H9 (cell line): ENCODE results near the gene TMEM17. TPM values are rescaled to one million over a fixed set of nuclear protein-coding genes. Genes with fewer than 3 reads are reported as not detected.

Experiments used
- DNase-seq: peaks from one replicate; pipeline ENCODE4 v3.0.0-alpha.2; 2017
- H2AFZ ChIP-seq: one replicate; pipeline ENCODE4 v1.6.1; 2013; ENCODE audit warnings: mild to moderate bottlenecking, low read length, control low read depth, moderate library complexity
- H2AK5ac ChIP-seq: 2 replicates; pipeline ENCODE4 v1.6.1; 2013; ENCODE audit warnings: low read length, control low read depth, mixed read lengths; ENCODE audit not compliant: insufficient read length
- H2BK120ac ChIP-seq: one replicate; pipeline ENCODE4 v1.6.1; 2013; ENCODE audit warnings: low read depth, mild to moderate bottlenecking, low read length, control low read depth, inconsistent platforms; ENCODE audit not compliant: poor library complexity, severe bottlenecking
- H2BK12ac ChIP-seq: 2 replicates; pipeline ENCODE4 v1.6.1; 2013; ENCODE audit warnings: low read length, control low read depth, mixed read lengths, low read depth; ENCODE audit not compliant: insufficient read length
- H2BK15ac ChIP-seq: 2 replicates; pipeline ENCODE4 v1.6.1; 2013; ENCODE audit warnings: low read depth, low read length, control low read depth
- H2BK20ac ChIP-seq: one replicate; pipeline ENCODE4 v1.6.1; 2013; ENCODE audit warnings: low read depth, mild to moderate bottlenecking, low read length, control low read depth, inconsistent platforms; ENCODE audit not compliant: poor library complexity, severe bottlenecking
- H2BK5ac ChIP-seq: 2 replicates; pipeline ENCODE4 v1.6.1; 2013; ENCODE audit warnings: low read length, control low read depth, mixed read lengths; ENCODE audit not compliant: insufficient read length
- H3K14ac ChIP-seq: 2 replicates; pipeline ENCODE4 v1.6.1; 2013; ENCODE audit warnings: low read length, control low read depth; ENCODE audit not compliant: insufficient read depth
- H3K18ac ChIP-seq: 2 replicates; pipeline ENCODE4 v1.6.1; 2013; ENCODE audit warnings: low read depth, mild to moderate bottlenecking, mixed read lengths, low read length, control low read depth; ENCODE audit not compliant: insufficient read length
- H3K23ac ChIP-seq: 2 replicates; pipeline ENCODE4 v1.6.1; 2013; ENCODE audit warnings: low read length, control low read depth, mixed read lengths, low read depth; ENCODE audit not compliant: insufficient read length
- H3K23me2 ChIP-seq: 2 replicates; pipeline ENCODE4 v1.6.1; 2013; ENCODE audit warnings: low read depth, mild to moderate bottlenecking, mixed read lengths, low read length, control low read depth; ENCODE audit not compliant: insufficient read length, poor library complexity, severe bottlenecking
- H3K27ac ChIP-seq: 2 replicates; pipeline ENCODE4 v1.5.1; 2013; ENCODE audit warnings: low read length, control low read depth, mixed read lengths, low read depth; ENCODE audit not compliant: insufficient read length
- H3K27me3 ChIP-seq: 2 replicates; pipeline ENCODE4 v1.6.1; 2013; ENCODE audit warnings: low read length, control low read depth, inconsistent platforms; ENCODE audit not compliant: insufficient read depth
- H3K4ac ChIP-seq: 2 replicates; pipeline ENCODE4 v1.6.1; 2013; ENCODE audit warnings: low read depth, mild to moderate bottlenecking, control low read depth, inconsistent platforms, low read length, moderate library complexity
- H3K4me1 ChIP-seq: 2 replicates; pipeline ENCODE4 v1.6.1; 2013; ENCODE audit warnings: low read length, control low read depth, inconsistent platforms; ENCODE audit not compliant: insufficient read depth
- H3K4me2 ChIP-seq: 2 replicates; pipeline ENCODE4 v1.6.1; 2013; ENCODE audit warnings: low read length, control low read depth, mixed read lengths; ENCODE audit not compliant: insufficient read length, insufficient read depth
- H3K56ac ChIP-seq: 2 replicates; pipeline ENCODE4 v1.6.1; 2013; ENCODE audit warnings: low read depth, mild to moderate bottlenecking, mixed read lengths, low read length, control low read depth; ENCODE audit not compliant: insufficient read length
- H3K79me1 ChIP-seq: 2 replicates; pipeline ENCODE4 v1.6.1; 2013; ENCODE audit warnings: low read depth, mild to moderate bottlenecking, moderate library complexity, low read length, control low read depth, inconsistent platforms; ENCODE audit not compliant: insufficient read depth, poor library complexity, severe bottlenecking
- H3K79me2 ChIP-seq: 2 replicates; pipeline ENCODE4 v1.6.1; 2013; ENCODE audit warnings: low read length, control low read depth, inconsistent platforms; ENCODE audit not compliant: insufficient read depth
- H3K9ac ChIP-seq: 2 replicates; pipeline ENCODE4 v1.6.1; 2013; ENCODE audit warnings: low read length, control low read depth, mixed read lengths; ENCODE audit not compliant: insufficient read length; ENCODE audit errors: extremely low read depth
- H3K9me3 ChIP-seq: one replicate; pipeline ENCODE4 v1.6.1; 2013; ENCODE audit warnings: low read depth, low read length, inconsistent platforms; ENCODE audit not compliant: control insufficient read depth
- H3T11ph ChIP-seq: one replicate; pipeline ENCODE4 v1.6.1; 2013; ENCODE audit warnings: mild to moderate bottlenecking, low read length, control low read depth, inconsistent platforms
- H4K20me1 ChIP-seq: one replicate; pipeline ENCODE4 v1.6.1; 2013; ENCODE audit not compliant: control insufficient read depth, insufficient read length, insufficient read depth
- H4K5ac ChIP-seq: 2 replicates; pipeline ENCODE4 v1.6.1; 2013; ENCODE audit warnings: low read depth, mild to moderate bottlenecking, mixed read lengths, low read length, control low read depth; ENCODE audit not compliant: insufficient read length
- H4K8ac ChIP-seq: replicated peaks from 2 replicates; pipeline ENCODE4 v1.6.1; 2013; ENCODE audit warnings: low read length, control low read depth, mixed read lengths, low read depth; ENCODE audit not compliant: insufficient read length
- H4K91ac ChIP-seq: 2 replicates; pipeline ENCODE4 v1.6.1; 2013; ENCODE audit warnings: low read depth, mild to moderate bottlenecking, moderate library complexity, mixed read lengths, low read length, control low read depth; ENCODE audit not compliant: insufficient read length
- H3K27ac Mint-ChIP-seq, 3 experiments: 2 replicates in 2 of 3; 3 replicates in 1 of 3; pipeline ENCODE4 v1.8.0; 2020 to 2021; ENCODE audit warnings: mixed read lengths in 3 of 3, mild to moderate bottlenecking in 1 of 3, moderate library complexity in 1 of 3
- H3K27me3 Mint-ChIP-seq: 2 replicates; pipeline ENCODE4 v1.8.0; 2021; ENCODE audit warnings: low read depth, mild to moderate bottlenecking, moderate library complexity, mixed read lengths
- H3K36me3 Mint-ChIP-seq, 3 experiments: 2 replicates in 2 of 3; 3 replicates in 1 of 3; pipeline ENCODE4 v1.8.0; 2020 to 2021; ENCODE audit warnings: low read depth in 3 of 3, mixed read lengths in 3 of 3; ENCODE audit not compliant: insufficient read depth in 1 of 3
- H3K4me1 Mint-ChIP-seq, 2 experiments: 2 replicates each; pipeline ENCODE4 v1.8.0; 2020; ENCODE audit warnings: mixed read lengths in 2 of 2
- H3K4me3 Mint-ChIP-seq, 2 experiments: 2 replicates in 1 of 2; 3 replicates in 1 of 2; pipeline ENCODE4 v1.8.0; 2020 to 2021; ENCODE audit warnings: mild to moderate bottlenecking in 2 of 2, mixed read lengths in 2 of 2, moderate library complexity in 1 of 2
- H3K9me3 Mint-ChIP-seq, 2 experiments: 2 replicates in 1 of 2; 3 replicates in 1 of 2; pipeline ENCODE4 v1.8.0; 2020; ENCODE audit warnings: mild to moderate bottlenecking in 2 of 2, mixed read lengths in 2 of 2, moderate library complexity in 1 of 2
- CTCF ChIP-seq: fragments of 200-600 bp; sonication (generic); conservative IDR thresholded peaks from 3 replicates; pipeline ENCODE4 v1.8.0; 2021; ENCODE audit warnings: antibody characterized with exemption, mild to moderate bottlenecking
- WGBS: extraction: QIAGEN DNeasy Blood & Tissue Kit; methylation state at CpG from one replicate; pipeline ENCODE4 v1.1.7; 2013; ENCODE audit warnings: missing lambda C conversion rate, low lambda C conversion rate, mixed read lengths; ENCODE audit not compliant: insufficient read length; ENCODE audit errors: extremely low coverage; 5-methylcytosine and 5-hydroxymethylcytosine counted together
- total RNA-seq: library from RNA; stranded (reverse); gene quantifications from 2 replicates; pipeline ENCODE4 v1.2.1, GENCODE V29; 2021

Gene TMEM17
- total RNA-seq, 1 experiment from 2014 or later: 1.3 TPM

GRCh38 chr2:62485761-62486438 is 20.1 kb downstream of the TMEM17 start:
- TF ChIP-seq CTCF: no peak
- Histone ChIP-seq H4K5ac (no peak overlapping the region), H4K20me1 (no peaks in the 10 kb centered on the region), H3K23ac (no peak overlapping the region), H2AK5ac (no peak overlapping the region), H3K56ac (no peak overlapping the region), H2BK120ac (no peak overlapping the region), H3K18ac (no peak overlapping the region), H4K91ac (no peak overlapping the region), H3K27ac (no peak overlapping the region), H4K8ac (no peak overlapping the region), H3T11ph (no peak overlapping the region), H2AFZ (no peak overlapping the region), H2BK20ac (no peak overlapping the region), H3K14ac (no peak overlapping the region), H3K4me2 (no peak overlapping the region), H2BK5ac (no peak overlapping the region), H3K79me2 (0 out of 2 replicates have a peak, but pooled peaks cover 1% of the 10 kb centered on the region), H3K23me2 (no peaks in the 10 kb centered on the region), H3K9me3 (no peaks in the 10 kb centered on the region), H3K27me3 (no peaks in the 10 kb centered on the region), H3K4me1 (0 out of 2 replicates have a peak, but pooled peaks cover 2% of the 10 kb centered on the region), H3K4ac (no peak overlapping the region), H2BK15ac (no peak overlapping the region), H2BK12ac (no peak overlapping the region), H3K9ac (no peak overlapping the region), H3K79me1 (no peaks in the 10 kb centered on the region)
- H3K4me1 Mint-ChIP-seq: peaks cover 15 to 26% of the 10 kb centered on the region in 2 experiments
- WGBS: no CpG with 5 or more reads among the region's 5 CpGs
- peaks cover 0 to 2% (median 0%) of the 10 kb centered on the region in 3 experiments; a peak in 2 of 7 replicates for H3K36me3 Mint-ChIP-seq
- H3K27ac Mint-ChIP-seq: 0 out of 7 replicates have a peak overlapping the region, but pooled peaks of 1 of the 3 experiments have one; percentile 4
- no peaks in the 10 kb centered on the region for H3K9me3 Mint-ChIP-seq
- no peak for DNase-seq
- no peak overlapping the region for H3K4me3 Mint-ChIP-seq
- H3K27me3 Mint-ChIP-seq: no peaks in the 10 kb centered on the region
